Transverse colon (tissue), 4 donors: Measurements from ENCODE around the gene COMMD8. TPM values are rescaled to one million over a fixed set of nuclear protein-coding genes. Genes with fewer than 3 reads are reported as not detected.

Experiments used
- DNase-seq: peaks from one replicate; pipeline ENCODE4 v3.0.0-alpha.2; 2019
- H3K27ac ChIP-seq, 4 donors: fragments of 200-600 bp; sonication (generic); 2 replicates each; pipeline ENCODE4 v1.5.1; 2016 to 2018; ENCODE audit warnings: inconsistent platforms in 4 of 4
- H3K27me3 ChIP-seq: fragments of 200-600 bp; sonication (generic); 2 replicates; pipeline ENCODE4 v1.5.1; 2017; ENCODE audit warnings: inconsistent platforms
- H3K36me3 ChIP-seq, 4 donors: fragments of 200-600 bp; sonication (generic); 2 replicates each; pipeline ENCODE4 v1.5.1; 2017 to 2019; ENCODE audit warnings: inconsistent platforms in 4 of 4
- H3K4me1 ChIP-seq, 4 donors: fragments of 200-600 bp; sonication (generic); 2 replicates each; pipeline ENCODE4 v1.5.1; 2017 to 2020; ENCODE audit warnings: inconsistent platforms in 4 of 4
- H3K4me3 ChIP-seq, 4 donors: fragments of 200-600 bp; sonication (generic); 1 replicate in 1 of 4; 2 replicates in 3 of 4; pipeline versions ENCODE4 v1.5.1 to v1.6.1; 2017 to 2019; ENCODE audit warnings: inconsistent platforms in 4 of 4
- H3K9me3 ChIP-seq, 2 donors: fragments of 200-600 bp; sonication (generic); 2 replicates each; pipeline ENCODE4 v1.5.1; 2017 to 2019; ENCODE audit warnings: inconsistent platforms in 2 of 2
- CTCF ChIP-seq, 5 experiments: fragments of 200-600 bp in 3 of 5; fragments of 450-650 bp in 2 of 5; sonication (generic) in 3 of 5; IDR thresholded peaks; 1 replicate in 2 of 5; 2 replicates in 3 of 5; pipeline ENCODE4 v1.5.1; 2016 to 2017; ENCODE audit warnings: antibody characterized with exemption in 5 of 5, inconsistent platforms in 3 of 5, mild to moderate bottlenecking in 2 of 5, moderate library complexity in 1 of 5
- EP300 ChIP-seq: sonication (generic); formaldehyde crosslinking; IDR thresholded peaks from one replicate; pipeline ENCODE4 v1.6.1; 2017; ENCODE audit warnings: antibody characterized with exemption, low read depth
- POLR2A ChIP-seq: fragments of 450-650 bp; IDR thresholded peaks from one replicate; pipeline ENCODE4 v1.6.1; 2016; ENCODE audit warnings: antibody characterized with exemption, mild to moderate bottlenecking, moderate library complexity
- POLR2AphosphoS5 ChIP-seq, 3 donors: sonication (generic); formaldehyde crosslinking; IDR thresholded peaks; one replicate each; pipeline ENCODE4 v1.6.1; 2016; ENCODE audit warnings: antibody characterized with exemption in 3 of 3
- WGBS, 2 donors: methylation state at CpG; one replicate each; pipeline ENCODE4 v1.1.5; 2018; ENCODE audit warnings: low coverage in 1 of 2; 5-methylcytosine and 5-hydroxymethylcytosine counted together
- in situ Hi-C, 4 donors: fragments of 200-750 bp; cut with MboI; loops; one replicate each; pipeline versions ENCODE4 v1.15.0 to v1.15.1; 2017; ENCODE audit warnings: low sequenced_read_pairs in 3 of 4, low pct_ligation_motif_present in 1 of 4, low pct_unique_long_range_greater_than_20kb in 1 of 4
- intact Hi-C: fragments of 100-400 bp; cut with DNase I; formaldehyde crosslinking; loops from one replicate; pipeline ENCODE4 v1.15.1; 2023; ENCODE audit warnings: low total_unique reads
- total RNA-seq, 4 donors: library from RNA; depleted of rRNA; stranded (reverse); fragments of >200 nt; gene quantifications; one replicate each; pipeline ENCODE4 v1.1.0, GENCODE V29; 2016

Gene COMMD8
- total RNA-seq, 4 donors from 2014 or later = 0.80 to 20.2 (median 8.2) TPM

- no peak overlapping the region for H3K27ac ChIP-seq
- H3K4me3 ChIP-seq = no peak overlapping the region
- in situ Hi-C loops (no loop called here), intact Hi-C loops (no loop called here)
- WGBS, 2 donors = 44 to 80% methylated on average over 2 of the region's 2 CpGs
- no peaks in the 10 kb centered on the region for H3K36me3 ChIP-seq
- no peak for DNase-seq
- H3K9me3 ChIP-seq = no peaks in the 10 kb centered on the region
- TF ChIP-seq EP300 = no peak
- TF ChIP-seq POLR2A = no peak
- TF ChIP-seq POLR2AphosphoS5 (IDR thresholded peaks at IDR 0.05) = no peak
- no peak for TF ChIP-seq CTCF (IDR thresholded peaks at IDR 0.05)
- no peaks in the 10 kb centered on the region for H3K4me1 ChIP-seq
- no peaks in the 10 kb centered on the region for H3K27me3 ChIP-seq
Observed at GRCh38 chr4:47418147-47418546, 45.4 kb downstream of the COMMD8 start.

- Histone ChIP-seq H3K4me1 (no peaks in the 10 kb centered on the region), H3K4me3 (no peak overlapping the region), H3K27ac (no peak overlapping the region), H3K27me3 (no peaks in the 10 kb centered on the region), H3K36me3 (no peaks in the 10 kb centered on the region), H3K9me3 (no peaks in the 10 kb centered on the region)
- in situ Hi-C loops = no loop called here
- DNase-seq = no peak
- no peak for TF ChIP-seq CTCF (IDR thresholded peaks at IDR 0.05)
- TF ChIP-seq EP300 = no peak
- TF ChIP-seq POLR2A = no peak
- no peak for TF ChIP-seq POLR2AphosphoS5 (IDR thresholded peaks at IDR 0.05)
- intact Hi-C loops = no loop called here
Observed at GRCh38 chr4:47415719-47416118, 47.8 kb downstream of the COMMD8 start.

GRCh38 chr4:47413521-47413920 is 50.0 kb downstream of the COMMD8 start:
- 66% methylated on average over 2 of the region's 2 CpGs; no CpG with 5 or more reads in 1 of the 2 donors for WGBS, 2 donors

GRCh38 chr4:47410271-47410670 is 53.2 kb downstream of the COMMD8 start:
- no peaks in the 10 kb centered on the region for H3K36me3 ChIP-seq
- WGBS, 2 donors = 59 to 60% methylated on average over 1 of the region's 1 CpG
- no peak for DNase-seq
- intact Hi-C loops (no loop called here), in situ Hi-C loops (no loop called here)
- H3K4me1 ChIP-seq = no peaks in the 10 kb centered on the region
- H3K9me3 ChIP-seq = no peaks in the 10 kb centered on the region
- TF ChIP-seq POLR2A (no peak), POLR2AphosphoS5 (IDR thresholded peaks at IDR 0.05) (no peak)
- no peak overlapping the region for H3K4me3 ChIP-seq
- H3K27me3 ChIP-seq = no peaks in the 10 kb centered on the region
- no peak overlapping the region for H3K27ac ChIP-seq

More at GRCh38 chr4:47413521-47413920, 50.0 kb downstream of the COMMD8 start:
- Histone ChIP-seq H3K36me3 (no peaks in the 10 kb centered on the region), H3K4me3 (no peak overlapping the region), H3K27ac (no peak overlapping the region), H3K4me1 (no peaks in the 10 kb centered on the region), H3K27me3 (no peaks in the 10 kb centered on the region), H3K9me3 (no peaks in the 10 kb centered on the region)
- no peak for DNase-seq
- TF ChIP-seq POLR2AphosphoS5 (IDR thresholded peaks at IDR 0.05) (no peak), CTCF (IDR thresholded peaks at IDR 0.05) (no peak), EP300 (no peak), POLR2A (no peak)
- intact Hi-C loops = no loop called here
- in situ Hi-C loops = no loop called here

- H3K27me3 ChIP-seq = no peaks in the 10 kb centered on the region
- no peak overlapping the region for H3K4me3 ChIP-seq
- TF ChIP-seq POLR2A = no peak
- TF ChIP-seq CTCF (IDR thresholded peaks at IDR 0.05) = no peak
- no peak for TF ChIP-seq POLR2AphosphoS5 (IDR thresholded peaks at IDR 0.05)
- no peak for TF ChIP-seq EP300
- H3K4me1 ChIP-seq = no peaks in the 10 kb centered on the region
- H3K27ac ChIP-seq = no peak overlapping the region
- in situ Hi-C loops (no loop called here), intact Hi-C loops (no loop called here)
- no peaks in the 10 kb centered on the region for H3K36me3 ChIP-seq
- 84% methylated on average over 2 of the region's 2 CpGs for WGBS, 2 donors
- DNase-seq = no peak
- H3K9me3 ChIP-seq = no peaks in the 10 kb centered on the region
Observed at GRCh38 chr4:47406408-47406807, 57.1 kb downstream of the COMMD8 start.
